Hindlimb muscle (tissue), 1 donor: ENCODE data around the gene PAMR1. TPM values are rescaled to one million over a fixed set of nuclear protein-coding genes. Genes with fewer than 3 reads are reported as not detected.

Source experiments
- DNase-seq: peaks from one replicate; pipeline ENCODE4 v3.0.0-alpha.2; 2013
- polyA plus RNA-seq: library from polyadenylated mRNA; unstranded; fragments of 120-200 nt; gene quantifications from one replicate; pipeline ENCODE4 v1.2.1, GENCODE V29; 2013; ENCODE audit not compliant: insufficient read length

The PAMR1 gene
- polyA plus RNA-seq, 1 donor: 8.4 TPM

DNA sequence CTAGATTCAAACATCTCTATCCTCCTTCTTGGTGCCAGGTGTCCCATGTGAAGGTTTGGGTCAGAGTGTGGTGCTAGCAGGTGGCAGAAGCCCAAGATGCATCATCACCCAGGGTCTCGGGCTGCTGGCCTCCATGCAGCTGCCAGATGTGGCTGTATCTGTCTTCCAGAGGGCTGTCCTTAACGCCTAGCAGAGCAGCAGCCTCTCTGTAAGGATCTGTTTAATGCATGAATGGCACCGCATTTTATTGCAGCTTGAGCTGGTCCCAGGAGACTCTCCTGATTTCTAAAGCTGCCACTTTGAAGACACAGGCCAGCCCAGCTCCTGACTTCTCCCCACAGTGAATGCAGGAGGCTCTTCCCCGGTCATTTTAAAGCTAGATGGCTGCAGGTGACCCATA lies 132.3 kb downstream of the PAMR1 start:
- DNase-seq: no peak

DNA sequence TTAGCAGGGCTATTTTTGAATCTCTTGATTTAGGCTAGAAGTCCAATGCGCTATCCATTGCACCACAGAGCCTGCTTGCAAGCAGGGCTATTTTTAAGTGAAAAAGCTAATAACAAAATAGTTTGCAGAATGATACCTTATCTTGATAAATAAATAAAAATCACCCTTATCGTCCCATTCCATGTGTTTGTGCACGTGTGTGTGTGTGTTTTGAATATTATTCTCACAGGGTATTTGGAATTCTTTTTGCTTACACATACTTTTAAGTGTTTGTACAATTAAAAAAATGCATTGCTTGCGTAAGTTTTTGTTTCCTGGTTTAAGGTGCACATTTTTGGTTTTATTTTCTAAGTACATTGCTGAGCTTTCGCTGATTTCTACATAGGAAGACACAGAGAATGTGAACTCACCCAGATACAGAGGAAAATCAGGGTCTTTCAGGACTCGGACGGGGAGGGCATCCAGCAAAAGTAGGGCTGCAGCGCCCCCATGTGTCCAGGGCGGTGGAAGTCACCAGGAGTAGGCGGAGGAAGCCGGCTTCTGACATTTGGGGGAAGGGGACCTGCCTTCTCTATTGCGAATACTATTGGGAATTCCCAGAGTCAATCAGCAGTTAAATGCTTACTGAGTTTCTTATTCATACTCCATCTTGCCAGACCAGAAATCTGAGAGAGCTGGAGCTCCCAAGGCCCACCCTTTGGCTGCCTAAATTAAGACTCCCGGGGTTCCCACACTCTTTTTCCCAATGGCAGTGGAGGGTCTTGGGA lies 133.3 kb downstream of the PAMR1 start:
- peak; percentile 85 for DNase-seq

DNA sequence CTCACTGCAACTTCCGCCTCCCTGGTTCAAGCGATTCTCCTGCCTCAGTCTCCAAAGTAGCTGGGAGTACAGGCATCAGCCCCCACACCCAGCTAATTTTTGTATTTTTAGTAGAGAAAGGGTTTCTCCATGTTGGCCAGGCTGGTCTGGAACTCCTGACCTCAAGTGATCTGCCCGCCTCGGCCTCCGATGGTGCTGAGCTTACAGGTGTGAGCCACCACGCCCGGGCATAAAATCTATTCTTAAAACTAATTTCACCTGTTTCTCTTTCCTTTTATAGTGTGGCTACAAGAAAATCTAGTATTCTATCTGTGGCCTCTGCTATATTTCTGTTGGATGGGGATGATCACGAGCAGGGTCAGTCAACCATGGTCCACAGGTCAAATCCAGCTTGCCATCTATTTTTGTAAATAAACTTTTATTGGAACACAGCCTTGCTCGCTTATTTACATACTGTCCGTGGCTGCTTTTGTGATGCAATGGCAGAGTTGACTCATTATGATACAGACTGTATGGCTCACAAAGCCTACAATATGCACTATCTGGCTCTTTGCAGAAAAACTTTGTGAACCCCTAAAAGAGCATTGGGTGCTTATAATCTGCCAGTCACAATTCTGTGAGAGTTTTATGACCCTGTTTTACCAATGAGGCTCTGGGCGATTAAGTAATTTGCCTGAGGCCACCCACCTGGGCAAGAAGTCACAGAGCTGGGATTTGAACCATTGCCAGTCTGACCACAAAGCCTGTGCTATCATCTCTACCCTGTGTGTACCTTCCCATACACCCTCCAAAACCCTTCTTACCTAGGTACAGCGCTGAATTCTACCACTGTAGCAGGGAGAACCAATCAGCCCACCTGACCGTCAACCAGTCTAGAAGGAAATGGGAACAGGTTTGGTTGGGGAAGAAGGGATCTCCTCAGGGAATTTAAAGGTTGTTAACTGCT lies 134.4 kb downstream of the PAMR1 start:
- DNase-seq: no peak

DNA sequence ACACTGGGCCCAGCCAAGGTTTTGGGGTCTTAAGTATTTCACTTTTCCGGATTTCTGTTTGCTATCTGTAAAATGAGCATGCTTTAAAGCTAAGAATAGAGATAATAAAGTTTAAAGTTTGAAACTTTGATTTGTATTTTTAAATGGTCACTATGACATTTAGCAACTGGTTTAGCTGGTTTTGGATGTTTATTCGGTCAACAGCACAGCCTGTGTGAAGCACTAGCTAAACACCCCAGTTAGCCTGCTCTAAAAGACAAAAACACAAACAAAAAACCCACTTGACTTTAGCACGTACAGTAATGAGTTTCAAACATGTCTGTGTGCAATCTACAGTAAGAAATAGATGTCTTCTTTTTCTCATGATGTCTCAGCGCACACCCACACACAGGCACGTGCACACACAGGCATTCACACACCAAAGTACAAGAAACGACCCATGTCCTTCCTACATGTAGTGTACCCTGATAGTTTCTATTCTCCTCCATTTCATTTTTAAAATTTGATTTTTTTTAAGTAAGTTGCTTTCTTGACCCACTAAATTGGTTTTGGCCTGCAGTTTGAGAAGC lies 135.4 kb downstream of the PAMR1 start:
- no peak for DNase-seq

DNA sequence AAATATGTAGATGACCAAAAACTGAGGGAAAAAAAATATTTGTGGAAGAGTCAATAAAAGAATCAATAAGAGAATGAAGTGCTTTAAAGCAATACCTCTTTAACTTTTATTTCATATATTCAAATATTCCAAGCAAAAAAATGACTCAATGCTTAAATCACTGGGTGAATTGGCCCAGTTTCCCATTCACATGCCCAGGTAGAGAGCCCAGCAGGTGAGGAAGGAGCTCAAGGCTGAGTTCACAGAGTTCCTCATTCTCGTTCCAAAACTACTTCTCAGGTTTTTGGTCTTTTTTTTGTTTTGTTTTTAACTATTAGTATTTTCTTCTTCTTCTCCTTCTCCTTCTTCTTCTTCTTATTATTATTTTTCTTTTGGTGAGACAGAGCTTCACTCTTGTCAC lies 136.3 kb downstream of the PAMR1 start:
- no peak for DNase-seq

DNA sequence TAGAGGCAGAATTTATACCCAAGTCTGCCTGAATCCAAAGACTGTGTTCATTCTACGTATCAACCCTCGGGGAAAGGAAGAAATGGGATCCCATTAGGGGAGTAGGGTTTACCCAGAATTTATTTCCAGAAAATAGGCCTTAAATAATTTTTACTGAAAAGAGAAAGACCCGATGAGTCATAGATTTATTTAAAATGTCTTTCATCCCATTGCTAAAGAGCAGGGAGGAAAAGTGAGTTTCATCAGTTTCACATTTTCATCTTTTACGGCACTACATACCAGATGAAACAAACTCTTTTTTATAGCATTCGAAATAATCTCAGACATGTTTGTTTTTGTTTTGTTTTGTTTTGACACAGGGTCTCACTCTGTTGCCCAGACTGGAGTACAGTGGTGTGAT lies 137.4 kb downstream of the PAMR1 start:
- no peak for DNase-seq

DNA sequence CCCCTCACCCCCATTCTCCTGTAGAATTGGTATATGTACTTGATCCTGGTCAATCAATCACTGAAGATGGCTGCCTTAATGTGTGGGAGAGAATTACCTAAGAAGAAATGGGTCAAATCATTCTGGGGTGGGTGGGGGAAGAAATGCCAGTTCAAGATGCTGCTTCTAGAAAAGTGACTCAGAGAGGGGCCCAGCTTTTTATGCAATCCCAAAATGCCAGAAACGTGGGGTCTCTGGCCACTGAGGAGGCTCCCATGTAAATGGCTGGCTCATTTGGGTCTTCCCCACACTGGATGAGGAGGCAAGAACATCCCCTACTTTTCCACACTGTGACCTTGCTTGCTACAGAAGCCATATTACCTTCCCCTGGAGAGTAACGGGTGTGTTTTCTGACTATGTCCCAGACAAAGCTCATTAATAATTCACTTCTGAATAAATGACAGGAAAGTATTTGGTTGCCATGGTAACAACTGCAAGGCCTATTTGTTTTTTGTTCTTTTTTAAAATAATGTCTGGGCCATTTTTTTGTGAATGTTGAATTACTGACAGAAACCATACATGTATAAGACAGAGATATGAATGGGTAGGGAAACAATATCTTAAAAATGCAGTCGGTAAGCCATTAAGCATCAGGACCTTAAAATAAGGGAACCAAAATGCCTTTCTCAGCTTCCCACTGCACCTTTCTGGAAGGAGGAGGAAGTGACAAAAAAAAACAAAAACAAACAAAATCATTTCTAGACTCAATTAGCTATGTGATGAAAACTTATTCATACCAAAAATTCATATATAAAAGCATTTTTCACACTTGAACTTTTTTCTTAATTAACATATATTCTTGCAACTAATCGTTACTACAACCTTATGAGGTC lies 138.1 kb downstream of the PAMR1 start:
- DNase-seq: no peak

DNA sequence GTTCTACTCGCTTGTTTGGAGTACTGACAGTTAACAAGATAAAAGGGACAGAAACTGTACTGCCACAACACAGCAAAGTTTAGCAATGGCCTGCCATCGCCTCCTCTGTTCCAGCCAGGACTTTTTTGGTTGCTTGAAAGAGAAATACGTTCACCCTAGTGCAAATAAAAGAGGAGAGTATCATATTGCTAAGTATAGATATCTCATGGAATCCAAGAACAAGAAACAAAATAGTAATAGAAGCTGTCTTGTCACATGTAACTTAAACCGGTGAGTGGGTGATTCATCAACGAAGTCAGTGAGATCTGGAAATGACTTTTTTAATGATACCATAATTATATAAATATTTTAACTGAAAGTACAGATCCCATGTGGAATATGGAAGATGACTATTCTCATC lies 141.5 kb downstream of the PAMR1 start:
- DNase-seq: no peak

Other genes with a start within 250 kb of the PAMR1 start
- gene SLC1A2, start 106.1 kb downstream of the PAMR1 start, polyA plus RNA-seq: 0.43 TPM
- 5.4 TPM for gene FJX1, start 92.8 kb upstream of the PAMR1 start, polyA plus RNA-seq
- gene TRIM44, start 137.2 kb upstream of the PAMR1 start, polyA plus RNA-seq: 38.9 TPM